ENCODE results near the gene MAOB.

Gene MAOB

DNA sequence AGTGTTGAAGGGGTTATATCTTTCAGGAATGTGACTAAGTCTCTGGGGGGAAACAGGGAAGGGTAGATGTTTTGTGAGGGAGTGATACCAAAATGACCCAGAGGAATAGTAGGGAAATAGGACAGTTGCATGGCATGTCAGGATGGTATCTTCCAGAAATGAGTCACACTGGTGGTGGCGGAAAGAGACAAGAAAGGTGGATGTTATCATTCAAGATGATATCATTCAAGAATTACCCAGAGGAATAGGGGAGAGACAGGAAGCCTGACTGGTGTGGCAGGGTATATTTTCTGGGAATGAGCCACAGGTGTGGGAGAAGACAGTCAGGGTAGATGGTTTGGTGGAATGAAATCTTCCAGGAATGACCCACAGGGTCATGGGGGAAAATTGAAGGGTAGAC lies 165.1 kb downstream of the MAOB start:
- H3K4me3 ChIP-seq (ENCODE audit: low read depth, low read length), result no peak overlapping the region
- no peak for TF ChIP-seq CTCF (IDR thresholded peaks at IDR 0.05; ENCODE audit: low read depth, low read length)

DNA sequence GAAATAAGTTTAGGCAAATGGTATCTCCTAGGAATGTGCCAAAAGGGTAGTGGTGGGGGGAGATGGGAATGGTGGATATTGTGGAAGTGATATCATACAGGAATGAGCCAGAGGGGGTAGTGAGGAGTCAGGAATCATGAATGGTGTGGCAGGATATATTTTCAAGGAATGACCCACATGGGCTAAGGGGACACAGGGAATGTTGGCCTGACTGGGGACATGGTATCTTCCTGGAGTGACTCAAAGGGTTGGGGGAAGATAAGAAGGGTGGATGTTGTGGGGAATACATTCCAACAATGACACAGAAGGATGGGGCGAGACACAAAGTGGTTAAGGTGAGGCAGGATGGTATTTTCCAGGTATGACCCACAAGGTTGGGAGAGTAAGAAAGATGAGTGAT lies 165.6 kb downstream of the MAOB start:
- no peak for TF ChIP-seq CTCF (IDR thresholded peaks at IDR 0.05; ENCODE audit: low read depth, low read length)
- H3K4me3 ChIP-seq (ENCODE audit: low read depth, low read length), result no peak overlapping the region
